GM13976 (cell line): ENCODE results near the gene APRT.

Experiments
- DNase-seq: peaks from one replicate; pipeline ENCODE4 v3.0.0; 2012; ENCODE audit warnings: low spot score
- in situ Hi-C: fragments of 300-500 bp; cut with MboI; formaldehyde crosslinking; loops from one replicate; pipeline ENCODE4 v1.12.0; 2022; ENCODE audit warnings: low sequenced_read_pairs, mixed read lengths, inconsistent platforms; ENCODE audit not compliant: unreplicated experiment
- TF ChIP-seq, protein P1 (sequence below): IDR thresholded peaks from 2 replicates; pipeline ENCODE4 v1.5.1; 2012; ENCODE audit warnings: borderline replicate concordance, mild to moderate bottlenecking; ENCODE audit not compliant: insufficient read depth; ENCODE audit errors: extremely low read depth, missing control alignments, control extremely low read depth

The APRT gene

DNA sequence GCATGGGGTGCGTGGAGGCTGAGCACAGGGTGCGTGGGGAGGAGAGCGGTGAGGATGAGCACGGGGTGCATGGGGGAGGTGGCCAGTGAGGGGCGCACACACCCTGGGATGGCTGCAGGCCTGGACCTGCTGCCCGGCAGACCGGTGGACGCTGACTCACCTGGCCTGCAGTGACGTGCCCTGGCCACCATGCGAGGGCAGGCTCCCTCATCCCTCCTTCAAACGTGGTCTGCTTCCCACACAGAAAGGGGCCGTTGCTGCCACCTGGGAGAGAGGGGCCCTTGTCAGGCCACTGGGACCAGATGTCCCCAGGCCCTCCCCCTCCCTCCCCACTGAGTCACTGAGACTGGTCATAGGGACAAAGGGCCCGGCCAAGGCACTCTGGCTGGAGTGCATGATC is 20.1 kb upstream of the APRT start:
- TF ChIP-seq, protein P1, sequence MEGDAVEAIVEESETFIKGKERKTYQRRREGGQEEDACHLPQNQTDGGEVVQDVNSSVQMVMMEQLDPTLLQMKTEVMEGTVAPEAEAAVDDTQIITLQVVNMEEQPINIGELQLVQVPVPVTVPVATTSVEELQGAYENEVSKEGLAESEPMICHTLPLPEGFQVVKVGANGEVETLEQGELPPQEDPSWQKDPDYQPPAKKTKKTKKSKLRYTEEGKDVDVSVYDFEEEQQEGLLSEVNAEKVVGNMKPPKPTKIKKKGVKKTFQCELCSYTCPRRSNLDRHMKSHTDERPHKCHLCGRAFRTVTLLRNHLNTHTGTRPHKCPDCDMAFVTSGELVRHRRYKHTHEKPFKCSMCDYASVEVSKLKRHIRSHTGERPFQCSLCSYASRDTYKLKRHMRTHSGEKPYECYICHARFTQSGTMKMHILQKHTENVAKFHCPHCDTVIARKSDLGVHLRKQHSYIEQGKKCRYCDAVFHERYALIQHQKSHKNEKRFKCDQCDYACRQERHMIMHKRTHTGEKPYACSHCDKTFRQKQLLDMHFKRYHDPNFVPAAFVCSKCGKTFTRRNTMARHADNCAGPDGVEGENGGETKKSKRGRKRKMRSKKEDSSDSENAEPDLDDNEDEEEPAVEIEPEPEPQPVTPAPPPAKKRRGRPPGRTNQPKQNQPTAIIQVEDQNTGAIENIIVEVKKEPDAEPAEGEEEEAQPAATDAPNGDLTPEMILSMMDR: no peak
- DNase-seq: no peak
- in situ Hi-C loops: no loop called here

DNA sequence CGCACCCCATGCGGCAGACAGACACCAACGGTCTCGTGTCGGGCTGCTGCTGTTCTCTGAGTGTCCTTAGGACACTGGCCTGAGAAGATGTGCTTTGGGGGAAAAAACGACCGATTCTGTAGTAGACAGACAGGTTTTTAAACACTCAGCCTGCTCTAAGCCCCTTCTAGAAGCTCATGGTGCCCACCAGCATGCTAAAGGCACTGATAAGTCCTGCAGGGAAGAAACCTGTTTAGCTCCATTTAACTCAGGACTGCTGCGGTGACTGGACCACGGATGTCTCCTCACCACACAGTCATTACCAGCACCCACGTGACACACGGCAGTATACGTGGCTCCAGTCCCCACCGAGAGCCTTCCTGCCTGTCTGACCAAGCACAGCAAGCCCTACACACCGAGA is 19.1 kb upstream of the APRT start:
- in situ Hi-C loops: no loop called here
- no peak for DNase-seq
- TF ChIP-seq, protein P1: no peak

DNA sequence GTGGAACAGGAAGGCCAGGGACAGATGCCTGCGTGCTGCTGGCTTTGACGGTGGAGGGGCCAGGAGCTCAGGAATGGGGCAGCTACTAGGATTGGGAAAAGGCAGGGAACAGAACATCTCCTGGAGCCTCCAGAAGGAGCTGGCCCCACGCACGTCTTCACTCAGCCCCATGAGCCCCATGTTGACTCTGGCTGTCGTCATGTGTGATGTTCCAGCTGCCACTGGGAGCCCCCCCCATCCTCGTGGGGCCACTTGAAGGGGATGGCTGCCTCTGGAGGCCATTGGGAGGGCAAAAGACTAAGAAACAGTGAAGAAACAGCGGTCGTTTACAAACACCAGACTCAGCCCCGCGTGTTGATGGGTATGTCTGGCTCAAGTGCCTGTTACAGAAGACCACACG is 18.5 kb upstream of the APRT start:
- no peak for DNase-seq

DNA sequence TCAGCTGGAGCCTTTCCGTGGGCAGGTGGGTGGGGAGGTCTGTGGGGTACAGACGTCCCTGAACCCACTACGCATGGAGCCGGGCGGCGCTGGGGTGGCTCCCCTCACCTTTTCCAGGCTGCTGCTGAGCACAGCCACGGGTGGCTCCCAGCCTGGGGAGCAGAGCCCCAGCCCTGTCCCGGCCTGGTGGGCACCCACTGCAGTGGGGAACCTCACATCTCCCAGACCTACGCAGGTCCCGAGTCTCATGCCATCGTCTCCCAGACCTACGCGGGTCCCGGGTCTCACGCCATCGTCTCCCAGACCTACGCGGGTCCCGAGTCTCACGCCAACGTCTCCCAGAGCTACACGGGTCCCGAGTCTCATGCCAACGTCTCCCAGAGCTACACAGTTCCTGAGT is 17.0 kb upstream of the APRT start:
- DNase-seq: no peak
- TF ChIP-seq, protein P1: no peak
- in situ Hi-C loops: no loop called here

More for the DNA sequence above, 18.5 kb upstream of the APRT start:
- TF ChIP-seq, protein P1: no peak
- in situ Hi-C loops: no loop called here

DNA sequence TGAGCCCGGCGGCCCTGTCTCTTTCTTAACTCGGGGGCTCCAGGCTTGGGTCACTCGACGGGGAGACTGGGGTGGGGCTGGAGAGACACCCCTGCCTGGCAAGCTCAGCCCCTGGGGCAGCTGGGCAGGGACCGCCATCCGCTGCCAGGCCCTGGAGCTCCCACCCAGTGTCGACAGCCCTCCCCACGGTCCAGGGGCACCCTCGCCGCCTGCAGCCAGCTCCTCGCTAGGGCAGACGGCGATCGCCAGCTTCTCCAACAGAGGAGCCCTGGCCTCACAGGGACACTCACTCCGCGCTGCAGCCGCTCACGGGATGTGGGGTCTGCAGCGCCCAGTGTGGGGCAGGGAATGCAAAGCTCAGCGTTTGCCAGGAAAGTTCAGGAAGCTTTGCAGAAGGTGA is 16.0 kb upstream of the APRT start:
- DNase-seq: no peak
- TF ChIP-seq, protein P1: no peak
- in situ Hi-C loops: no loop called here

DNA sequence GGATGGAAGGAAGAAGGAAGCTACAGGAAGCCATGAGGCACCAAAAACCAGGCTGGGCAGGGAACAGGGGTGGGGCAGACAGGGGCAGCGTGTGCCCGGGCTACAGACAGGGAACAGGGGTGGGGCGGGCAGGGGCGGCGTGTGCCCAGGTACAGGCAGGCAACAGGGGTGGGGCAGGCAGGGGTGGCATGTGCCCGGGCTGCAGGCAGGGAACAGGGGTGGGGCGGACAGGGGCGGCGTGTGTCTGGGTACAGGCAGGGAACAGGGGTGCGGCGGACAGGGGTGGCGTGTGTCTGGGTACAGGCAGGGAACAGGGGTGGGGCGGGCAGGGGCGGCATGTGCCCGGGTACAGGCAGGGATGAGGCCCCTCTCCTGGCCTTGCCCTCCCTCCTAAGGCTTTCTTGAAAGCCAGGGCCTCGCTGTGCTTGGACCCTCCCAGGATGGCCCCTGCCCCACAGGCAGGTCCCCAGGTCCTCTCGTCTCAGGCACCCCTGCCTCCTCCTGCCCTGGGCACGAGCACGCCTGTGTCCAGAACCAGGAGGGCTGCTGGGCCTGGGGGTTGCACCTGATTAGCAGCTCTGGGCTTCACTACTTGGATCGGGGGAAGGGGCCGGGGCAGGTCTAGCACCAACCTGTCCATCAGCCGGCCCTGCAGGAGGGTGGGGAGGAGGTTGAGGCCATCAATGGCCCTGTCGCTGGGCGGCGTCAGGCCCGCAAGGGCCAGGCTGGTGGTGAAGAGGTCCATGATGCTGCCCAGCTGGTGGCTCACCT is 14.5 kb upstream of the APRT start:
- TF ChIP-seq, protein P1: no peak
- in situ Hi-C loops: no loop called here
- DNase-seq: no peak
